Small intestine (tissue), 7 donors: ENCODE measurements around the gene CLDN22. TPM values are rescaled to one million over a fixed set of nuclear protein-coding genes. Genes with fewer than 3 reads are reported as not detected.
"Not testable (repeated sequence)": the region's sequence is repeated elsewhere in the genome, so short reads cannot be mapped to it uniquely, and the experiment has no call there.

Source experiments
- DNase-seq, 2 donors: peaks; one replicate each; pipeline versions ENCODE4 v3.0.0 to v3.0.0-alpha.2; 2013
- FAIRE-seq: peaks from 2 replicates; lab custom pipeline; 2012; peaks lifted over from hg19 to GRCh38; lab: Jason Lieb, UNC
- H3K27ac ChIP-seq, 3 donors: one replicate each; pipeline ENCODE4 v1.5.1; 2013; ENCODE audit warnings: low read length in 2 of 3, mild to moderate bottlenecking in 2 of 3, control low read depth in 1 of 3, inconsistent platforms in 1 of 3, low read depth in 1 of 3, moderate library complexity in 1 of 3
- H3K27me3 ChIP-seq, 3 donors: one replicate each; pipeline ENCODE4 v1.6.1; 2013; ENCODE audit warnings: low read length in 3 of 3, inconsistent platforms in 1 of 3; ENCODE audit not compliant: control insufficient read depth in 3 of 3, insufficient read depth in 3 of 3
- H3K36me3 ChIP-seq, 3 donors: one replicate each; pipeline ENCODE4 v1.6.1; 2013; ENCODE audit warnings: low read length in 3 of 3, inconsistent platforms in 1 of 3, low read depth in 1 of 3, mild to moderate bottlenecking in 1 of 3, moderate library complexity in 1 of 3; ENCODE audit not compliant: control insufficient read depth in 3 of 3, insufficient read depth in 2 of 3
- H3K4me1 ChIP-seq, 3 donors: one replicate each; pipeline ENCODE4 v1.6.1; 2013; ENCODE audit warnings: low read length in 2 of 3, inconsistent platforms in 1 of 3, low read depth in 1 of 3, mild to moderate bottlenecking in 1 of 3, moderate library complexity in 1 of 3; ENCODE audit not compliant: control insufficient read depth in 3 of 3, insufficient read depth in 2 of 3
- H3K4me3 ChIP-seq, 3 donors: one replicate each; pipeline ENCODE4 v1.5.1; 2013; ENCODE audit warnings: low read length in 3 of 3, control low read depth in 1 of 3, inconsistent platforms in 1 of 3, low read depth in 1 of 3, mild to moderate bottlenecking in 1 of 3, moderate library complexity in 1 of 3
- H3K9me3 ChIP-seq, 2 donors: one replicate each; pipeline ENCODE4 v1.6.1; 2013; ENCODE audit warnings: low read depth in 1 of 2, low read length in 1 of 2; ENCODE audit not compliant: control insufficient read depth in 2 of 2, insufficient read depth in 1 of 2
- WGBS, 3 donors: extraction: QIAGEN DNeasy Blood & Tissue Kit; methylation state at CpG; one replicate each; pipeline ENCODE4 v1.1.7; 2013; 5-methylcytosine and 5-hydroxymethylcytosine counted together
- polyA plus RNA-seq, 4 donors: library from polyadenylated mRNA; stranded (reverse) in 3 of 4; unstranded in 1 of 4; fragments of 200-250 nt in 3 of 4; fragments of 120-200 nt in 1 of 4; gene quantifications; one replicate each; pipeline versions ENCODE4 v1.2.1 to v1.2.3, GENCODE V29; 2013
- donor health status: healthy with polysubstance abuse.
- donor health status: control.
- donor health status: control.
- donor health status: Bipolar disorder and iron deficiency.
- donor health status: healthy.

The CLDN22 gene
- polyA plus RNA-seq, 4 donors: 0.03 to 0.06 TPM; not detected in 2

DNA sequence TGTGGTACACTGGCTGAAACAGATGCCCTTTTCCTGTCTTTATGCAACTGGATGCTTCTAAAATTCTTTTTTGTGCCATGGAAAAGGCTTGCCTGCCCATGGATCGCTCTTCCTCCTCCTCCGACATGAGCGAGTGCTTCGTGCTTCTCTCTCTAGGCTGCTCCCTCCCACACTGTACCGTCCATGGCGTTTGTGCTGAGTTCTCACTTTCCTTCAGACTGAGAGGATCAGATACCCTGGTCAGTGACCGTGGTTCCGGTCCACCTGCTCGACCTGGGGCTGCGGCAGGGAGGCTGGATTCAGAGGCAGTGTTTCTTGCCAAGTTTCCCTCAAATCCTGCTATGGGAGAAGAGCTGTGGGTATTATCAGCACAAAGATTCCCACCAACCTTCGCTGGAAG, 12.4 kb upstream of the CLDN22 start:
- FAIRE-seq (no peak), DNase-seq (no peak)
- WGBS, 3 donors: 85 to 92% (median 85%) methylated on average over 11 of the region's 11 CpGs
- no peaks in the 10 kb centered on the region for H3K27me3 ChIP-seq
- peaks cover 0 to 6% (median 2%) of the 10 kb centered on the region in 3 donors for H3K4me1 ChIP-seq
- no peak overlapping the region for H3K27ac ChIP-seq
- no peak overlapping the region for H3K4me3 ChIP-seq
- no peaks in the 10 kb centered on the region for H3K36me3 ChIP-seq
- H3K9me3 ChIP-seq: peaks cover 0 to 14% of the 10 kb centered on the region in 2 donors

DNA sequence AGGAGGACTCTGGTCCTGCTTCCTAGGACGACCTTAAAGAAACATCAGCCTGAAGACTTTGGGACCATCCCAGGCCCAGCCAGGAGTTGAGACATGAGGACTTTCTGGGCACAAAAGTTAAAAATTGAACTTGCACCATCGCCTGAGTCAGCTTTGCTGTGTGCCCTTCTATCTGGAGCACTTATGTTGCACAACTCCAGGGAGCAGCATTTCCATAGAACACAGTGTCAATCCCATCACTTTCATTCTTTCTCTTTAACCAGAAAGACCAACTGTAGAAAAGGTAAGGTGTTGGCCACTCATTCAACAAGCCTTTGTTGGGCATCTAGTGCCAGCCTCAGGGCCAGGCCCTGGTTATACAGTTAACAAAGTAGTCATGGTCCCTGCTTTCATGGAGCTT, 10.8 kb upstream of the CLDN22 start:
- no peak for FAIRE-seq
- WGBS, 3 donors: 86 to 97% (median 96%) methylated on average over 2 of the region's 2 CpGs
- peaks cover 0 to 6% (median 2%) of the 10 kb centered on the region in 3 donors for H3K4me1 ChIP-seq
- H3K27me3 ChIP-seq: no peaks in the 10 kb centered on the region
- DNase-seq: no peak
- H3K27ac ChIP-seq: no peak overlapping the region
- no peaks in the 10 kb centered on the region for H3K36me3 ChIP-seq
- H3K4me3 ChIP-seq: no peak overlapping the region
- H3K9me3 ChIP-seq: peaks cover 0 to 25% of the 10 kb centered on the region in 2 donors

DNA sequence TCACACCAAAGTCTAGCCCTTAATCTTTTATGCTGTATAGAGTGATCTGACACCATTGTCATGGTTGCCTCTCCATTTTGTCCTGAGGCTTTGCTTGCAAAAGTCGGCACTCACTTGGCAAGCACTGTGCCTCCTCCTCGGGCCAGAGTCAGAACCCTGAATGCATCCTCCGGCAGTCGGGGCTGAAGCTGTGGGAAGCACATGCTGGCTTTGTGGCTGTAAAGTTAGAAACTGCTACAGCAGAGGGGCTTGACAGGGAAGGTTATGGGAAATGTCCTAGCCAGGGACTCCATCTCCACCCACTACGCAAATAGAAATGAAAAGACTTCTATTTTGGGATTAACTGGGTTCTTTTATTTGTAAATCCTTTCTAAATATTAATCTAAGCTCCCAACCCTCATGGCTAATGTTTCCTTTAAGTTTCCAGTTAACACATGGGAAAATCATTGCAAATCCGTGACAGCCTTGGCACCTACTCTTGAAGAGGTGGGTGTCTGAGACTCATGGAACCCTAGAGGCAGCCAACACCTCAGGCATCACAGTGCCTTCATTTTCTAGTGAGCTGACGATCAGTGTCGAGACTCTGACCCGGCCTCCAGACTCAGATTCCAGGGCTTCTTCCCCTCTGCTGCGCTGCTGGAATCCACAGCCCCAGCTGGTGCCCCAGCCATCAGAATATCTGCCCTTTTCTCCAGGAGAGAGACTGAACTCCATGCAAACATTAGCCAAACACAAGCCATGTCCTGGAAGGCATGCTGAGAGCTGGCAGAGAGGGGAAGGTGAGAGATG, 10.1 kb upstream of the CLDN22 start:
- FAIRE-seq (no peak), DNase-seq (no peak)
- Histone ChIP-seq H3K9me3 (peaks cover 0 to 29% of the 10 kb centered on the region in 2 donors), H3K4me3 (no peak overlapping the region), H3K36me3 (no peaks in the 10 kb centered on the region), H3K4me1 (peaks cover 0 to 6% (median 0%) of the 10 kb centered on the region in 3 donors), H3K27ac (no peak overlapping the region), H3K27me3 (no peaks in the 10 kb centered on the region)
- 70 to 84% (median 82%) methylated on average over 10 of the region's 10 CpGs for WGBS, 3 donors

DNA sequence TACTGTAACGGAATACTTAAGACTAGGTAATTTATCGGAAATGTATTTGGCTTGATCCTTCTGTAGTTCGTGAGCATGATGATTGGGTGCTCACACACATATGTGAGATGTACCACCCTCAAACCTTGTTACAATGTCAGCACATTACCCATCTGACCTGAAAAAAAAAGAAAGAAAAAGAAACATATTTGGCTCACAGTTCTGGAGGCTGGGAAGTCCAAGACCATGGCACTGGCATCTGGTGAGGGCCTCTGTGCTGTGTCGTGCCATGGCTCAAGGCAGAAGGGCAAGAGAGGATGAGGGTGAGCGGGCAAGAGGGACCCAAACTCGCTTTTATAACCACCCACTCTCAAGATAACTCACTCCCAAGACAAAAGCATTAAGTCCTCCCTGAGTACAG, 9.2 kb upstream of the CLDN22 start:
- Histone ChIP-seq H3K4me1 (peaks cover 0 to 6% (median 0%) of the 10 kb centered on the region in 3 donors), H3K27ac (no peak overlapping the region), H3K4me3 (no peak overlapping the region), H3K27me3 (no peaks in the 10 kb centered on the region), H3K9me3 (peaks cover 0 to 29% of the 10 kb centered on the region in 2 donors), H3K36me3 (no peaks in the 10 kb centered on the region)
- no peak for DNase-seq
- FAIRE-seq: no peak
- 88 to 94% (median 88%) methylated on average over 6 of the region's 6 CpGs for WGBS, 3 donors

DNA sequence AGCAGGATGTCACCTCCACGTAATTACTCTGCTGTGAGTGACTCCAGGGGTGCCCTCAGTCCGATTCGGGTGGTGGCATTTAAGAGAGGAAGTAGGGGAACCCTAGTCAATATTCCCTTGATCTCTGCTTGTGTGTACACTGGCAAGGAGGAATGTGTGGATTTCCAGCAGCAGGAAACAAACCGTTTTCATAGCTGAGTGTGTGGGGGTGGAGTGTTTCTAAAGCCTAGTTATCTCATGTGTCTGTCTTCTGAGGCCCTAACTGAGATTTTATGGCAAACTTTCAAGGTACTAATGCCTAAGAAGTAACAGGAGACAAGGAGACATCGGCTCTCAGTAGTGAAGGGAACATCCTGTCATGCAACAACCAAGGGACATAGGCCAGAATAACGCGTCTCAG, 8.8 kb upstream of the CLDN22 start:
- 58 to 68% (median 61%) methylated on average over 7 of the region's 7 CpGs for WGBS, 3 donors
- H3K36me3 ChIP-seq: no peaks in the 10 kb centered on the region
- H3K4me3 ChIP-seq: no peak overlapping the region
- no peak overlapping the region for H3K27ac ChIP-seq
- FAIRE-seq (no peak), DNase-seq (no peak)
- peaks cover 0 to 3% (median 0%) of the 10 kb centered on the region in 3 donors for H3K4me1 ChIP-seq
- peaks cover 0 to 29% of the 10 kb centered on the region in 2 donors for H3K9me3 ChIP-seq
- H3K27me3 ChIP-seq: no peaks in the 10 kb centered on the region

DNA sequence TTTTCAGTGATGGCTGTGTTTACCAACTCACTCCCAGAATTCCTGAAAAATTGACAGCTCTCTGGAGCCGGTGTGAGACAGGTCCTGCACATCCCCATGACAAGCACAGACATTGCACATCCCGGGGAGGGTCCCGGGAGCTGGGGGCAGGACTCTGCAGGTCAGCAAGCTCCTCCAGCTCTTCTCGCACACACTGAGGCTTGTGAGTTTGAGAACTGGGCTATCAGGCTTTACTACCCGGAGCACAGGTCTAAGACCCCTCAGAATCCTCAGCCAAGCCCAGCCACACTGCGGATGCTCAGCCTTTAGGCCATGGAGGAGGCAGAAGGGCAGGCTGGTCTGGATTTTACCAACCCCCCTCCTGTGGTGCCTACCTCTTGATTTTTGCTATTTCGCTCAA, 7.8 kb upstream of the CLDN22 start:
- Histone ChIP-seq H3K27me3 (no peaks in the 10 kb centered on the region), H3K4me1 (no peaks in the 10 kb centered on the region), H3K36me3 (peaks cover 0 to 4% (median 0%) of the 10 kb centered on the region in 3 donors), H3K4me3 (no peak overlapping the region), H3K27ac (no peak overlapping the region), H3K9me3 (peaks cover 0 to 29% of the 10 kb centered on the region in 2 donors)
- FAIRE-seq (no peak), DNase-seq (no peak)
- WGBS, 3 donors: 86 to 95% (median 94%) methylated on average over 7 of the region's 7 CpGs

DNA sequence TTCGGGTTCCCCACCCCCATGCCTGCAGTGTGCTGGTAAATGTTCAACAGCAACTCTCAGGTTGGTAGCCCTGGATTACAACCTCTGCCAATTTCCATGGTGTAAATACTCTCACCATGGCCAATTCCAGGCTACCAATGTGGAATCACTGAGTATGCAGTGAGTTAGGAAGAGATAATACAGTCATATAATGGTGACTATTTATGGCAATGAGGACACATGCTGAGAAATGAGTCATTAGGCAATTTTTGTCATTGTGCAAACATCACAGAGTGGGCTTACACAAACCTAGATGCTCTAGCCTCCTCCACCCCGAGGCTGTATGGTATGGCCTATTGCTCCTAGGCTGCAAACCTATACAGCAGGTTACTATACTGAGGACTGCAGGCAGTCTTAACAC, 6.8 kb upstream of the CLDN22 start:
- no peak overlapping the region for H3K27ac ChIP-seq
- FAIRE-seq: no peak
- H3K4me1 ChIP-seq: peaks cover 0 to under 1% (median 0%) of the 10 kb centered on the region in 3 donors
- no peak overlapping the region for H3K4me3 ChIP-seq
- H3K9me3 ChIP-seq: peaks cover 0 to 29% of the 10 kb centered on the region in 2 donors
- 53 to 71% (median 56%) methylated on average over 2 of the region's 2 CpGs for WGBS, 3 donors
- no peaks in the 10 kb centered on the region for H3K27me3 ChIP-seq
- H3K36me3 ChIP-seq: peaks cover 0 to 4% (median 0%) of the 10 kb centered on the region in 3 donors
- no peak for DNase-seq

DNA sequence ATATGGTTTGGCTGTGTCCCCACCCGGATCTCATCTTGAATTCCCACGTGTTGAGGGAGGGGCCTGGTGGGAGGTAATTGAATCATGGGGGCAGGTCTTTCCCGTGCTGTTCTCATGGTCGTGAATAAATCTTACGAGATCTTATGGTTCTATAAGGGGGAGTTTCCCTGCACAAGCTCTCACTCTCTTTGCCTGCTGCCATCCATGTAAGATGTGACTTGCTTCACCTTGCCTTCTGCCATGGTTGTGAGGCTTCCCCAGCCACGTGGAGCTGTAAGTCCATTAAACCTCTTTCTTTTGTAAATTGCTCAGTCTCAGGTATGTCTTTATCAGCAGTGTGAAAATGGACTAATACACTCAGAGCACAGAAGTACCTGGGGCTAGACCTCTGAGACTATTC, 6.3 kb upstream of the CLDN22 start:
- H3K4me3 ChIP-seq, DNase-seq, H3K4me1 ChIP-seq, FAIRE-seq, H3K27me3 ChIP-seq, H3K27ac ChIP-seq, H3K36me3 ChIP-seq: not testable (repeated sequence)
- WGBS, 3 donors: 80 to 89% (median 85%) methylated on average over 6 of the region's 6 CpGs
- peaks cover 0 to 29% of the 10 kb centered on the region in 2 donors for H3K9me3 ChIP-seq
